Medulla oblongata (tissue), 1 donor: ENCODE results near the gene ACP4.
"Not testable (repeated sequence)": the region's sequence is repeated elsewhere in the genome, so short reads cannot be mapped to it uniquely, and the experiment has no call there.

ENCODE experiments used
- DNase-seq: peaks from one replicate; pipeline ENCODE4 v3.0.0-alpha.2; 2015; ENCODE audit errors: extremely low spot score

The ACP4 gene

GRCh38 chr19:50776131-50776530 is 14.1 kb upstream of the ACP4 start:
- no peak for DNase-seq

GRCh38 chr19:50777261-50777660 is 13.0 kb upstream of the ACP4 start:
- DNase-seq, result no peak

- DNase-seq, result no peak
Measured at GRCh38 chr19:50777830-50778303, 12.3 kb upstream of the ACP4 start.

- DNase-seq, result no peak
Measured at GRCh38 chr19:50778906-50779430, 11.2 kb upstream of the ACP4 start.

GRCh38 chr19:50779504-50780457 is 10.4 kb upstream of the ACP4 start:
- DNase-seq, result no peak

- no peak for DNase-seq
Measured at GRCh38 chr19:50780753-50781435, 9.3 kb upstream of the ACP4 start.

- DNase-seq, result not testable (repeated sequence)
Measured at GRCh38 chr19:50783848-50784152, 6.4 kb upstream of the ACP4 start.

GRCh38 chr19:50784710-50785109 is 5.5 kb upstream of the ACP4 start:
- no peak for DNase-seq

GRCh38 chr19:50785329-50785728 is 4.9 kb upstream of the ACP4 start:
- DNase-seq, result no peak

- DNase-seq, result no peak
Measured at GRCh38 chr19:50790922-50791467, 780 bp downstream of the ACP4 start.

- no peak for DNase-seq
Measured at GRCh38 chr19:50791594-50792271, 1.5 kb downstream of the ACP4 start.

- no peak for DNase-seq
Measured at GRCh38 chr19:50792272-50793250, 2.3 kb downstream of the ACP4 start.

- DNase-seq, result no peak
Measured at GRCh38 chr19:50793558-50794065, 3.4 kb downstream of the ACP4 start.

- DNase-seq, result no peak
Measured at GRCh38 chr19:50794074-50794875, 4.1 kb downstream of the ACP4 start.

- no peak for DNase-seq
Measured at GRCh38 chr19:50794876-50795663, 4.9 kb downstream of the ACP4 start.

- DNase-seq, result no peak
Measured at GRCh38 chr19:50795664-50796073, 5.5 kb downstream of the ACP4 start.

GRCh38 chr19:50796128-50796633 is 6.0 kb downstream of the ACP4 start:
- DNase-seq, result no peak

GRCh38 chr19:50796634-50797428 is 6.6 kb downstream of the ACP4 start:
- no peak for DNase-seq
